Measurements from ENCODE around the gene ANAPC10.

DNA sequence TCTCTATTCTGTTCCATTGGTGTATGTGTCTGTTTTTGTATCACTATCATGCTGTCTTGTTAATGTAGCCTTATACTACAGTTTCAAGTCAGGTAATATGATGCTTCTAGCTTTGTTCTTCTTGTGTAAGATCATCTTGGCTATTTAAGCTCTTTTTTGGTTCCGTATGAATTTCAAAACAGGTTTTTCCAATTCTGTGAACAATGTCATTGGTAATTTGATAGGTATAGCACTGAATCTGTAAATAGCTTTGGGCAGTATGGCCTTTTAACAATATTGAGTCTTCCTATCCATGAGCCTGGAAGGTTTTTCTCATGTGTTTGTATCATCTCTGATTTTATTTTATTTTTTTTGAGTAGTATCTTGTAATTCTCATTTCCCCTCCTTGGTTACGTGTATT is 94.3 kb downstream of the ANAPC10 start:
- TF ChIP-seq, protein P1, sequence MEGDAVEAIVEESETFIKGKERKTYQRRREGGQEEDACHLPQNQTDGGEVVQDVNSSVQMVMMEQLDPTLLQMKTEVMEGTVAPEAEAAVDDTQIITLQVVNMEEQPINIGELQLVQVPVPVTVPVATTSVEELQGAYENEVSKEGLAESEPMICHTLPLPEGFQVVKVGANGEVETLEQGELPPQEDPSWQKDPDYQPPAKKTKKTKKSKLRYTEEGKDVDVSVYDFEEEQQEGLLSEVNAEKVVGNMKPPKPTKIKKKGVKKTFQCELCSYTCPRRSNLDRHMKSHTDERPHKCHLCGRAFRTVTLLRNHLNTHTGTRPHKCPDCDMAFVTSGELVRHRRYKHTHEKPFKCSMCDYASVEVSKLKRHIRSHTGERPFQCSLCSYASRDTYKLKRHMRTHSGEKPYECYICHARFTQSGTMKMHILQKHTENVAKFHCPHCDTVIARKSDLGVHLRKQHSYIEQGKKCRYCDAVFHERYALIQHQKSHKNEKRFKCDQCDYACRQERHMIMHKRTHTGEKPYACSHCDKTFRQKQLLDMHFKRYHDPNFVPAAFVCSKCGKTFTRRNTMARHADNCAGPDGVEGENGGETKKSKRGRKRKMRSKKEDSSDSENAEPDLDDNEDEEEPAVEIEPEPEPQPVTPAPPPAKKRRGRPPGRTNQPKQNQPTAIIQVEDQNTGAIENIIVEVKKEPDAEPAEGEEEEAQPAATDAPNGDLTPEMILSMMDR (IDR thresholded peaks at IDR 0.05) = no peak
- TF ChIP-seq, protein P2, sequence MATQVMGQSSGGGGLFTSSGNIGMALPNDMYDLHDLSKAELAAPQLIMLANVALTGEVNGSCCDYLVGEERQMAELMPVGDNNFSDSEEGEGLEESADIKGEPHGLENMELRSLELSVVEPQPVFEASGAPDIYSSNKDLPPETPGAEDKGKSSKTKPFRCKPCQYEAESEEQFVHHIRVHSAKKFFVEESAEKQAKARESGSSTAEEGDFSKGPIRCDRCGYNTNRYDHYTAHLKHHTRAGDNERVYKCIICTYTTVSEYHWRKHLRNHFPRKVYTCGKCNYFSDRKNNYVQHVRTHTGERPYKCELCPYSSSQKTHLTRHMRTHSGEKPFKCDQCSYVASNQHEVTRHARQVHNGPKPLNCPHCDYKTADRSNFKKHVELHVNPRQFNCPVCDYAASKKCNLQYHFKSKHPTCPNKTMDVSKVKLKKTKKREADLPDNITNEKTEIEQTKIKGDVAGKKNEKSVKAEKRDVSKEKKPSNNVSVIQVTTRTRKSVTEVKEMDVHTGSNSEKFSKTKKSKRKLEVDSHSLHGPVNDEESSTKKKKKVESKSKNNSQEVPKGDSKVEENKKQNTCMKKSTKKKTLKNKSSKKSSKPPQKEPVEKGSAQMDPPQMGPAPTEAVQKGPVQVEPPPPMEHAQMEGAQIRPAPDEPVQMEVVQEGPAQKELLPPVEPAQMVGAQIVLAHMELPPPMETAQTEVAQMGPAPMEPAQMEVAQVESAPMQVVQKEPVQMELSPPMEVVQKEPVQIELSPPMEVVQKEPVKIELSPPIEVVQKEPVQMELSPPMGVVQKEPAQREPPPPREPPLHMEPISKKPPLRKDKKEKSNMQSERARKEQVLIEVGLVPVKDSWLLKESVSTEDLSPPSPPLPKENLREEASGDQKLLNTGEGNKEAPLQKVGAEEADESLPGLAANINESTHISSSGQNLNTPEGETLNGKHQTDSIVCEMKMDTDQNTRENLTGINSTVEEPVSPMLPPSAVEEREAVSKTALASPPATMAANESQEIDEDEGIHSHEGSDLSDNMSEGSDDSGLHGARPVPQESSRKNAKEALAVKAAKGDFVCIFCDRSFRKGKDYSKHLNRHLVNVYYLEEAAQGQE (IDR thresholded peaks at IDR 0.05; ENCODE audit: low read depth, low read length) = no peak

All from SK-N-SH (cell line).